Measurements from ENCODE around the gene TMA7.
A peak's percentile ranks its signal among the peaks of the same experiment; 100 is the strongest.

Gene TMA7

DNA sequence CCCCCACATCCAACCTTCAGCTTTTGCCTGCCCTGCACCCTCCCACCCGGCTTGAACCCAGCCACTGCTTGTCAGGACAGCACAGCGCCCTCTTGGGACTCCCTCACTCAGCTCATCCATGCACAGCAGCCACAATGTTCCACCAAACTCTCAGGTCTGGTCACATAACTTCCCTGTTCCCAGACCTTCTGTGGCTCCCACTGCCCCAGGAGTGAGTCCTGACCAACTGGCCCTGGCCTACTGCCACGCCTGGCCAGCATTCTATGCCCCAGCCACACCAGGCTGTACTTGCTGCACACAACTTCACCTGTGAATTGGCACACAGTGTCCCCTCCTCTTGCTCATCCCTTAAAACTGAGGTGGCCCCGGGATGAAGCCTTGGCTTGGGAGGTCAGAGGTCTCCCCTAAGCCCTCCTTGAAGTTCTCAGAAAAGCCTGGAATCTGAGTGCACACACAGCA is 31.2 kb upstream of the TMA7 start:
- Histone ChIP-seq H3K9ac (ENCODE audit: low read depth, low read length, poor library complexity, severe bottlenecking) (no peak overlapping the region), H3K36me3 (ENCODE audit: insufficient read depth, low read length) (peaks cover 76% of the 10 kb centered on the region; the same call in 1 of the 2 replicates), H3F3A (ENCODE audit: low read depth) (no peaks in the 10 kb centered on the region), H2AFZ (ENCODE audit: low read length) (no peak overlapping the region), H3K4me2 (ENCODE audit: low read depth, low read length, poor library complexity, severe bottlenecking) (no peak overlapping the region), H3K9me3 (ENCODE audit: insufficient read depth, low read depth, low read length) (no peaks in the 10 kb centered on the region), H3K4me3 (ENCODE audit: low read length, poor library complexity, severe bottlenecking) (no peak overlapping the region), H4K20me1 (ENCODE audit: insufficient read depth, low read length, poor library complexity, severe bottlenecking) (no peaks in the 10 kb centered on the region), H3K4me1 (ENCODE audit: insufficient read depth, low read length, poor library complexity, severe bottlenecking) (peaks cover 17% of the 10 kb centered on the region), H3K79me2 (ENCODE audit: insufficient read depth, low read length) (no peaks in the 10 kb centered on the region), H3K27me3 (ENCODE audit: insufficient read depth, low read length, poor library complexity, severe bottlenecking) (no peaks in the 10 kb centered on the region), H3K9me2 (replicated peaks; ENCODE audit: low read depth, low read length) (no peaks in the 10 kb centered on the region)
- TF ChIP-seq EZH2phosphoT487 (IDR thresholded peaks at IDR 0.05; ENCODE audit: borderline replicate concordance), result no peak
- peak; percentile 55 for TF ChIP-seq CTCF (conservative IDR thresholded peaks at IDR 0.05; ENCODE audit: low read length)

GRCh38 chr3:48409291-48410201 is 30.5 kb upstream of the TMA7 start:
- Histone ChIP-seq H3K79me2 (ENCODE audit: insufficient read depth, low read length) (no peaks in the 10 kb centered on the region), H2AFZ (ENCODE audit: low read length) (no peak overlapping the region), H3K4me1 (ENCODE audit: insufficient read depth, low read length, poor library complexity, severe bottlenecking) (peaks cover 17% of the 10 kb centered on the region), H3F3A (ENCODE audit: low read depth) (no peaks in the 10 kb centered on the region), H3K9me2 (replicated peaks; ENCODE audit: low read depth, low read length) (no peaks in the 10 kb centered on the region), H3K27me3 (ENCODE audit: insufficient read depth, low read length, poor library complexity, severe bottlenecking) (no peaks in the 10 kb centered on the region), H4K20me1 (ENCODE audit: insufficient read depth, low read length, poor library complexity, severe bottlenecking) (no peaks in the 10 kb centered on the region), H3K4me2 (ENCODE audit: low read depth, low read length, poor library complexity, severe bottlenecking) (no peak overlapping the region), H3K9ac (ENCODE audit: low read depth, low read length, poor library complexity, severe bottlenecking) (no peak overlapping the region), H3K9me3 (ENCODE audit: insufficient read depth, low read depth, low read length) (no peaks in the 10 kb centered on the region), H3K36me3 (ENCODE audit: insufficient read depth, low read length) (peaks cover 76% of the 10 kb centered on the region; the same call in 1 of the 2 replicates), H3K4me3 (ENCODE audit: low read length, poor library complexity, severe bottlenecking) (no peak overlapping the region)
- TF ChIP-seq EZH2phosphoT487 (IDR thresholded peaks at IDR 0.05; ENCODE audit: borderline replicate concordance) (no peak), CTCF (conservative IDR thresholded peaks at IDR 0.05; ENCODE audit: low read length) (no peak)

- H3K9me2 ChIP-seq (replicated peaks; ENCODE audit: low read depth, low read length), result no peaks in the 10 kb centered on the region
- no peak overlapping the region for H2AFZ ChIP-seq (ENCODE audit: low read length)
- H3K79me2 ChIP-seq (ENCODE audit: insufficient read depth, low read length), result no peaks in the 10 kb centered on the region
- H3K36me3 ChIP-seq (ENCODE audit: insufficient read depth, low read length), result peaks cover 77% of the 10 kb centered on the region; the same call in 1 of the 2 replicates
- no peaks in the 10 kb centered on the region for H3K27me3 ChIP-seq (ENCODE audit: insufficient read depth, low read length, poor library complexity, severe bottlenecking)
- no peaks in the 10 kb centered on the region for H3K9me3 ChIP-seq (ENCODE audit: insufficient read depth, low read depth, low read length)
- no peak overlapping the region for H3K4me2 ChIP-seq (ENCODE audit: low read depth, low read length, poor library complexity, severe bottlenecking)
- H3K4me1 ChIP-seq (ENCODE audit: insufficient read depth, low read length, poor library complexity, severe bottlenecking), result peaks cover 17% of the 10 kb centered on the region
- H3K9ac ChIP-seq (ENCODE audit: low read depth, low read length, poor library complexity, severe bottlenecking), result no peak overlapping the region
- H3F3A ChIP-seq (ENCODE audit: low read depth), result no peaks in the 10 kb centered on the region
- no peaks in the 10 kb centered on the region for H4K20me1 ChIP-seq (ENCODE audit: insufficient read depth, low read length, poor library complexity, severe bottlenecking)
- TF ChIP-seq EZH2phosphoT487 (IDR thresholded peaks at IDR 0.05; ENCODE audit: borderline replicate concordance), result no peak
- TF ChIP-seq CTCF (conservative IDR thresholded peaks at IDR 0.05; ENCODE audit: low read length), result no peak
- H3K4me3 ChIP-seq (ENCODE audit: low read length, poor library complexity, severe bottlenecking), result no peak overlapping the region
Measured at GRCh38 chr3:48410205-48411040, 29.6 kb upstream of the TMA7 start.
